ENCODE results near the gene PNCK. TPM values are rescaled to one million over a fixed set of nuclear protein-coding genes. Genes with fewer than 3 reads are reported as not detected.

PNCK gene
- total RNA-seq, 1 experiment from 2014 or later: 26.8 TPM

DNA sequence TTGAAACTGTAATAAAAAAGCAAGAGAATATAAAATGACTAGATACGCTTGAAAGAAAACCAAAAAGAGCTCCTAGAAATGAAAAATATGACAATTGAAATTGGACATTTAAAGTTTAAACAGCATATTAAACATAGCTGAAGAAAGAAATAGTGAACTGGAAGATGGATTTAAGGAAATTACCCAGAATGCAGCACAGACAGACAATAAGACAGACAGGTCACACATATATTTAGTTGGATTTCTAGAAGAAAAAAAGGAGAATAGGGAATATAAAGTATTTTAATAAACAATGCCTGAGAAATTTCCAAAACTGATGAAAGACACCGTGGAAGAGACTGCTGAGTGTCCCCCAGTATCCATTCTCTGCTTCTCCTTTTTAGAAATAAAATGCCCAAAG lies 20.1 kb downstream of the PNCK start:
- Histone ChIP-seq H3K27me3 (ENCODE audit: insufficient read depth, low read length) (peaks cover 4% of the 10 kb centered on the region; the same call in 1 of the 2 replicates), H3K9ac (ENCODE audit: extremely low read depth, insufficient read length, low read length) (no peak overlapping the region), H4K5ac (ENCODE audit: insufficient read length, low read depth, low read length) (no peak overlapping the region), H3K4ac (ENCODE audit: low read depth, low read length) (no peak overlapping the region), H2AK5ac (ENCODE audit: insufficient read length, low read length) (no peak overlapping the region), H3K14ac (ENCODE audit: insufficient read depth, low read length) (no peak overlapping the region), H2BK15ac (ENCODE audit: low read depth, low read length) (no peak overlapping the region), H2BK120ac (ENCODE audit: low read depth, low read length, poor library complexity, severe bottlenecking) (no peak overlapping the region), H4K20me1 (ENCODE audit: control insufficient read depth, insufficient read depth, insufficient read length) (peaks cover 2% of the 10 kb centered on the region), H3K27ac (ENCODE audit: insufficient read length, low read depth, low read length) (no peak overlapping the region), H3K79me1 (ENCODE audit: insufficient read depth, low read depth, low read length, poor library complexity, severe bottlenecking) (no peaks in the 10 kb centered on the region), H4K91ac (ENCODE audit: insufficient read length, low read depth, low read length) (no peak overlapping the region), H2BK5ac (ENCODE audit: insufficient read length, low read length) (no peak overlapping the region), H3K4me1 (ENCODE audit: insufficient read depth, low read length) (no peaks in the 10 kb centered on the region), H2AFZ (ENCODE audit: low read length) (no peak overlapping the region), H3K4me2 (ENCODE audit: insufficient read depth, insufficient read length, low read length) (no peak overlapping the region), H4K8ac (replicated peaks; ENCODE audit: insufficient read length, low read depth, low read length) (no peak overlapping the region), H3K56ac (ENCODE audit: insufficient read length, low read depth, low read length) (no peak overlapping the region), H3K23me2 (ENCODE audit: insufficient read length, low read depth, low read length, poor library complexity, severe bottlenecking) (peaks cover 3% of the 10 kb centered on the region), H3K23ac (ENCODE audit: insufficient read length, low read depth, low read length) (no peak overlapping the region), H3K9me3 (ENCODE audit: control insufficient read depth, low read depth, low read length) (peaks cover 20% of the 10 kb centered on the region), H2BK20ac (ENCODE audit: low read depth, low read length, poor library complexity, severe bottlenecking) (no peak overlapping the region), H3T11ph (ENCODE audit: low read length) (no peak overlapping the region), H3K79me2 (ENCODE audit: insufficient read depth, low read length) (no peaks in the 10 kb centered on the region), H3K18ac (ENCODE audit: insufficient read length, low read depth, low read length) (no peak overlapping the region), H2BK12ac (ENCODE audit: insufficient read length, low read depth, low read length) (no peak overlapping the region)
- Mint-ChIP-seq H3K4me1 (peaks cover 2 to 3% of the 10 kb centered on the region in 2 experiments; a peak in 1 of 4 replicates), H3K4me3 (no peak overlapping the region), H3K27me3 (ENCODE audit: low read depth) (peaks cover 25% of the 10 kb centered on the region), H3K36me3 (ENCODE audit: insufficient read depth in 1 of 3, low read depth in 3 of 3) (peaks cover 0 to 2% (median 0%) of the 10 kb centered on the region in 3 experiments; a peak in 3 of 7 replicates), H3K9me3 (peaks cover 70 to 75% of the 10 kb centered on the region in 2 experiments), H3K27ac (no peak overlapping the region)
- no peak for DNase-seq
- TF ChIP-seq, protein P1, sequence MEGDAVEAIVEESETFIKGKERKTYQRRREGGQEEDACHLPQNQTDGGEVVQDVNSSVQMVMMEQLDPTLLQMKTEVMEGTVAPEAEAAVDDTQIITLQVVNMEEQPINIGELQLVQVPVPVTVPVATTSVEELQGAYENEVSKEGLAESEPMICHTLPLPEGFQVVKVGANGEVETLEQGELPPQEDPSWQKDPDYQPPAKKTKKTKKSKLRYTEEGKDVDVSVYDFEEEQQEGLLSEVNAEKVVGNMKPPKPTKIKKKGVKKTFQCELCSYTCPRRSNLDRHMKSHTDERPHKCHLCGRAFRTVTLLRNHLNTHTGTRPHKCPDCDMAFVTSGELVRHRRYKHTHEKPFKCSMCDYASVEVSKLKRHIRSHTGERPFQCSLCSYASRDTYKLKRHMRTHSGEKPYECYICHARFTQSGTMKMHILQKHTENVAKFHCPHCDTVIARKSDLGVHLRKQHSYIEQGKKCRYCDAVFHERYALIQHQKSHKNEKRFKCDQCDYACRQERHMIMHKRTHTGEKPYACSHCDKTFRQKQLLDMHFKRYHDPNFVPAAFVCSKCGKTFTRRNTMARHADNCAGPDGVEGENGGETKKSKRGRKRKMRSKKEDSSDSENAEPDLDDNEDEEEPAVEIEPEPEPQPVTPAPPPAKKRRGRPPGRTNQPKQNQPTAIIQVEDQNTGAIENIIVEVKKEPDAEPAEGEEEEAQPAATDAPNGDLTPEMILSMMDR (conservative IDR thresholded peaks at IDR 0.05): no peak
- WGBS (ENCODE audit: extremely low coverage, insufficient read length, low lambda C conversion rate): no CpG with 5 or more reads among the region's 2 CpGs
